ENCODE data around the gene CAPN13. TPM values are rescaled to one million over a fixed set of nuclear protein-coding genes. Genes with fewer than 3 reads are reported as not detected.

Gene CAPN13
- total and polyA plus RNA-seq, 2 donors (not counting 3 experiments of a cell fraction or from before 2014, with no cell fraction given): not detected

GRCh38 chr2:30709516-30709915 lies 97.7 kb downstream of the CAPN13 start:
- Histone ChIP-seq H3K27me3 (ENCODE audit: control insufficient read depth in 2 of 2, insufficient read depth in 2 of 2, low read length in 2 of 2) (no peaks in the 10 kb centered on the region), H3K4me3 (replicated peaks in 1 of 3; ENCODE audit: insufficient read depth in 1 of 3, low read depth in 1 of 3, low read length in 3 of 3) (no peak overlapping the region), H3K4me2 (ENCODE audit: insufficient read depth, low read length) (no peak overlapping the region), H2AFZ (ENCODE audit: low read depth, low read length) (no peak overlapping the region), H3K4me1 (ENCODE audit: control insufficient read depth, extremely low read depth, insufficient read depth, low read length) (no peaks in the 10 kb centered on the region), H3K9me1 (replicated peaks; ENCODE audit: control insufficient read depth, extremely low read depth, insufficient read depth, low read length) (no peaks in the 10 kb centered on the region), H4K20me1 (replicated peaks; ENCODE audit: control insufficient read depth, extremely low read depth, insufficient read depth, low read length) (no peaks in the 10 kb centered on the region), H3K9ac (replicated peaks; ENCODE audit: extremely low read depth, insufficient read depth, low read length) (no peak overlapping the region), H3K36me3 (ENCODE audit: control insufficient read depth in 2 of 2, extremely low read depth in 1 of 2, insufficient read depth in 2 of 2, low read length in 2 of 2) (no peaks in the 10 kb centered on the region), H3K9me3 (replicated peaks; ENCODE audit: control insufficient read depth, insufficient read depth, low read length) (no peaks in the 10 kb centered on the region), H3K79me2 (ENCODE audit: control insufficient read depth, insufficient read depth, low read length) (no peaks in the 10 kb centered on the region), H3K27ac (ENCODE audit: insufficient read depth, low read depth, low read length) (no peak overlapping the region)
- no TSS peak for BruUV-seq (replicated peaks)
- ChIA-PET POLR2A (no interaction called here), CTCF (interaction anchor here (0.6 to 12.9 kb wide), 11 partner anchors 11 to 624 kb away, joined by 3 to 542 read pairs (median 4); no protein-coding TSS in a partner anchor)
- DNase-seq (ENCODE audit: low read depth, low spot score): no peak
- no peak for FAIRE-seq
- intact Hi-C loops (cut with micrococcal nuclease): no loop called here
- TF ChIP-seq POLR2AphosphoS5 (IDR thresholded peaks at IDR 0.05; ENCODE audit: insufficient read depth, low read depth, low read length): no peak
- no peak for TF ChIP-seq FOS (IDR thresholded peaks at IDR 0.05; ENCODE audit: borderline replicate concordance, insufficient read depth, low read length)
- TF ChIP-seq MAX (IDR thresholded peaks at IDR 0.05; ENCODE audit: insufficient read depth, insufficient read length): no peak
- no peak for TF ChIP-seq GATA2 (IDR thresholded peaks at IDR 0.05; ENCODE audit: insufficient read depth, insufficient read length, low read depth, low read length)
- no peak for TF ChIP-seq CTCF (IDR thresholded peaks at IDR 0.05; ENCODE audit: extremely low read depth in 1 of 2, insufficient read depth in 1 of 2, low read depth in 1 of 2, low read length in 2 of 2)
- TF ChIP-seq EZH2 (IDR thresholded peaks at IDR 0.05; ENCODE audit: borderline replicate concordance, low read depth, low read length, severe bottlenecking): no peak
- no peak for TF ChIP-seq POLR2A (IDR thresholded peaks at IDR 0.05; ENCODE audit: low read depth, low read length)
- no peak for TF ChIP-seq JUN (IDR thresholded peaks at IDR 0.05; ENCODE audit: borderline replicate concordance, insufficient read depth, insufficient read length, low read depth)
- no peak for TF ChIP-seq MYC (IDR thresholded peaks at IDR 0.05; ENCODE audit: low read depth, low read length)
- dilution Hi-C loops (cut with MboI; ENCODE audit: extremely low pct_ligation_motif_present, low sequenced_read_pairs): loop anchor here (25.0 kb wide), 1 partner anchor 628 kb away; no protein-coding TSS in a partner anchor

Measured in endothelial cell of umbilical vein (primary cell).